WTC11 (cell line): Measurements from ENCODE around the gene DBN1. TPM values are rescaled to one million over a fixed set of nuclear protein-coding genes. Genes with fewer than 3 reads are reported as not detected.

Experiments
- ATAC-seq: fragments of 200-7000 bp; cut with Tn5 transposase; 2 replicates; pipeline ENCODE4 v1.10.0; 2021; ENCODE audit warnings: mild to moderate bottlenecking, moderate library complexity
- CTCF ChIA-PET: fragments of 300-600 bp; sonication (Branson Sonifier 250); formaldehyde crosslinking; loops from one replicate; lab custom pipeline; 2021; ENCODE audit warnings: antibody characterized with exemption; lab: Charles Lee
- POLR2A ChIA-PET: fragments of 350-600 bp; sonication (Branson Sonifier 250); formaldehyde crosslinking; loops from one replicate; lab custom pipeline; 2021; ENCODE audit warnings: antibody characterized with exemption; lab: Charles Lee
- DNase-seq: peaks from one replicate; pipeline ENCODE4 v3.0.0; 2021; ENCODE audit warnings: low spot score
- H3K27ac Mint-ChIP-seq: 2 replicates; pipeline ENCODE4 v1.8.0; 2021; ENCODE audit warnings: mixed read lengths
- H3K27me3 Mint-ChIP-seq: 2 replicates; pipeline ENCODE4 v1.8.0; 2021; ENCODE audit warnings: low read depth, mild to moderate bottlenecking, moderate library complexity, mixed read lengths
- H3K36me3 Mint-ChIP-seq: 2 replicates; pipeline ENCODE4 v1.8.0; 2021; ENCODE audit warnings: mixed read lengths
- H3K4me1 Mint-ChIP-seq: 2 replicates; pipeline ENCODE4 v1.8.0; 2022; ENCODE audit warnings: mixed read lengths
- H3K4me3 Mint-ChIP-seq: 2 replicates; pipeline ENCODE4 v1.8.0; 2021; ENCODE audit warnings: mild to moderate bottlenecking, moderate library complexity, mixed read lengths
- H3K9me3 Mint-ChIP-seq: 2 replicates; pipeline ENCODE4 v1.8.0; 2021; ENCODE audit warnings: mixed read lengths
- CBFB ChIP-seq: sonication (generic); formaldehyde crosslinking; IDR thresholded peaks from 2 replicates; pipeline ENCODE4 v1.8.1; 2022; ENCODE audit warnings: mild to moderate bottlenecking, low read depth, missing genetic modification reagents
- CREB1 ChIP-seq: sonication (generic); formaldehyde crosslinking; IDR thresholded peaks from 2 replicates; pipeline ENCODE4 v1.8.0; 2023; ENCODE audit warnings: mild to moderate bottlenecking, missing genetic modification reagents
- CREM ChIP-seq: sonication (generic); formaldehyde crosslinking; IDR thresholded peaks from 2 replicates; pipeline ENCODE4 v1.8.1; 2022; ENCODE audit warnings: mild to moderate bottlenecking, missing genetic modification reagents, moderate library complexity
- FOXJ3 ChIP-seq: sonication (generic); formaldehyde crosslinking; IDR thresholded peaks from 2 replicates; pipeline ENCODE4 v1.9.0; 2021; ENCODE audit warnings: missing genetic modification reagents, mild to moderate bottlenecking, borderline replicate concordance
- JUN ChIP-seq: sonication (generic); formaldehyde crosslinking; IDR thresholded peaks from 2 replicates; pipeline ENCODE4 v1.8.0; 2023; ENCODE audit warnings: mild to moderate bottlenecking, missing genetic modification reagents
- SP1 ChIP-seq: sonication (generic); formaldehyde crosslinking; conservative IDR thresholded peaks from 2 replicates; pipeline ENCODE4 v1.8.1; 2022; ENCODE audit warnings: missing genetic modification reagents
- ZNF219 ChIP-seq: sonication (generic); formaldehyde crosslinking; IDR thresholded peaks from 2 replicates; pipeline ENCODE4 v1.8.0; 2023; ENCODE audit warnings: missing genetic modification reagents, mild to moderate bottlenecking, borderline replicate concordance
- total RNA-seq: library from RNA; stranded (reverse); gene quantifications from 3 replicates; pipeline ENCODE4 v1.2.3, GENCODE V29; 2021
- TF ChIP-seq, protein P1 (sequence below): sonication (generic); formaldehyde crosslinking; IDR thresholded peaks from 2 replicates; pipeline ENCODE4 v1.8.1; 2022; ENCODE audit warnings: mild to moderate bottlenecking, moderate library complexity, missing genetic modification reagents
- TF ChIP-seq, protein P2 (sequence below): sonication (generic); formaldehyde crosslinking; IDR thresholded peaks from 2 replicates; pipeline ENCODE4 v1.8.1; 2022; ENCODE audit warnings: missing genetic modification reagents, borderline replicate concordance
- TF ChIP-seq, protein P3 (sequence below): sonication (generic); formaldehyde crosslinking; conservative IDR thresholded peaks from 2 replicates; pipeline ENCODE4 v1.8.1; 2023; ENCODE audit warnings: mild to moderate bottlenecking, low read depth, missing genetic modification reagents, moderate library complexity
- TF ChIP-seq, protein P4 (sequence below): sonication (generic); formaldehyde crosslinking; IDR thresholded peaks from 2 replicates; pipeline ENCODE4 v1.8.0; 2023; ENCODE audit warnings: missing genetic modification reagents, mild to moderate bottlenecking, borderline replicate concordance
- TF ChIP-seq, protein P5 (sequence below): fragments of 250-450 bp; sonication (Bioruptor Pico); IDR thresholded peaks from 2 replicates; pipeline ENCODE4 v1.9.0; 2021; ENCODE audit warnings: mild to moderate bottlenecking
- TF ChIP-seq, protein P6 (sequence below): fragments of 250-450 bp; sonication (Bioruptor Pico); IDR thresholded peaks from 2 replicates; pipeline ENCODE4 v1.9.0; 2021; ENCODE audit warnings: moderate library complexity, mild to moderate bottlenecking, inconsistent platforms, borderline replicate concordance

DBN1 gene
- total RNA-seq, 1 experiment from 2014 or later, result 288 TPM

DNA sequence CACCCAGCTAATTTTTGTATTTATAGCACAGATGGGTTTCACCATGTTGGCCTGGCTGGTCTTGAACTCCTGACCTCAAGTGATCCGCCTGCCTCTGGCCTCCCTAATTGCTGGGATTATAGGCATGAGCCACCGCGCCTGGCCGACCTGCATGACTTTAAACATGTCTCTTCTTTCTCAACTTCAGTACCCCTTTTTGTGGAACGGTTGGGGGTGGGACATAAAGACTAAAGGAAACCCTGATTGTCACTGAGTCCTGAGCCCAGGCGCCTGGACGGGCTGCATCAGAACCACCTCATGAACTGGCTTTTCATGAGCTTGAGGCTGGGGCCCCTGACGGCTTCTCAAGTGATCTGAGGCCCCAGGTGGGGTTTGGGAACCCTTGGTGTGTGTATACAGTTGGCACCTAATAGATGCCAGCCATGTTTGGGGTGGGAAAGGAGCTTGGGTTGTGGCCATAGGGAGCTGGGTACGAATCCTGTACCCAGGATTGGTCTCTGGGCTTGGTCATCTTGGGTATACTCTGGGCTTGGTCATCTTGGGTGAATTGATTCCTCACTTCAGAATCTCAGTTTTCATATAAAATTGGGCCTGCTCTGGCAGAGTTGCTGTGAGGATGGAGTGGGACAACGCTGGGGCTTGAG is 44.7 kb downstream of the DBN1 start:
- ChIA-PET CTCF (interaction anchor here (0.8 to 9.4 kb wide), 7 partner anchors 17 to 119 kb away, joined by 3 to 95 read pairs (median 8); partner anchors contain the start of gene PFN3), POLR2A (interaction anchor here (0.6 to 1.7 kb wide), 3 partner anchors 19 to 27 kb away, joined by 3 to 5 read pairs (median 3); no protein-coding TSS in a partner anchor)
- Mint-ChIP-seq H3K4me3 (no peak overlapping the region), H3K27me3 (peaks cover 5% of the 10 kb centered on the region), H3K27ac (no peak overlapping the region), H3K36me3 (peaks cover 3% of the 10 kb centered on the region), H3K9me3 (no peaks in the 10 kb centered on the region), H3K4me1 (peaks cover 18% of the 10 kb centered on the region)
- no peak for DNase-seq
- TF ChIP-seq, protein P1, sequence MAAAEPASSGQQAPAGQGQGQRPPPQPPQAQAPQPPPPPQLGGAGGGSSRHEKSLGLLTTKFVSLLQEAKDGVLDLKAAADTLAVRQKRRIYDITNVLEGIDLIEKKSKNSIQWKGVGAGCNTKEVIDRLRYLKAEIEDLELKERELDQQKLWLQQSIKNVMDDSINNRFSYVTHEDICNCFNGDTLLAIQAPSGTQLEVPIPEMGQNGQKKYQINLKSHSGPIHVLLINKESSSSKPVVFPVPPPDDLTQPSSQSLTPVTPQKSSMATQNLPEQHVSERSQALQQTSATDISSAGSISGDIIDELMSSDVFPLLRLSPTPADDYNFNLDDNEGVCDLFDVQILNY (CRISPR knock-in tag), result no peak
- no peak for TF ChIP-seq ZNF219 (CRISPR knock-in tag)
- no peak for TF ChIP-seq CREM (CRISPR knock-in tag)
- TF ChIP-seq, protein P2, sequence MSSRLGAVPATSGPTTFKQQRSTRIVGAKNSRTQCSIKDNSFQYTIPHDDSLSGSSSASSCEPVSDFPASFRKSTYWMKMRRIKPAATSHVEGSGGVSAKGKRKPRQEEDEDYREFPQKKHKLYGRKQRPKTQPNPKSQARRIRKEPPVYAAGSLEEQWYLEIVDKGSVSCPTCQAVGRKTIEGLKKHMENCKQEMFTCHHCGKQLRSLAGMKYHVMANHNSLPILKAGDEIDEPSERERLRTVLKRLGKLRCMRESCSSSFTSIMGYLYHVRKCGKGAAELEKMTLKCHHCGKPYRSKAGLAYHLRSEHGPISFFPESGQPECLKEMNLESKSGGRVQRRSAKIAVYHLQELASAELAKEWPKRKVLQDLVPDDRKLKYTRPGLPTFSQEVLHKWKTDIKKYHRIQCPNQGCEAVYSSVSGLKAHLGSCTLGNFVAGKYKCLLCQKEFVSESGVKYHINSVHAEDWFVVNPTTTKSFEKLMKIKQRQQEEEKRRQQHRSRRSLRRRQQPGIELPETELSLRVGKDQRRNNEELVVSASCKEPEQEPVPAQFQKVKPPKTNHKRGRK, result no peak
- TF ChIP-seq, protein P3, sequence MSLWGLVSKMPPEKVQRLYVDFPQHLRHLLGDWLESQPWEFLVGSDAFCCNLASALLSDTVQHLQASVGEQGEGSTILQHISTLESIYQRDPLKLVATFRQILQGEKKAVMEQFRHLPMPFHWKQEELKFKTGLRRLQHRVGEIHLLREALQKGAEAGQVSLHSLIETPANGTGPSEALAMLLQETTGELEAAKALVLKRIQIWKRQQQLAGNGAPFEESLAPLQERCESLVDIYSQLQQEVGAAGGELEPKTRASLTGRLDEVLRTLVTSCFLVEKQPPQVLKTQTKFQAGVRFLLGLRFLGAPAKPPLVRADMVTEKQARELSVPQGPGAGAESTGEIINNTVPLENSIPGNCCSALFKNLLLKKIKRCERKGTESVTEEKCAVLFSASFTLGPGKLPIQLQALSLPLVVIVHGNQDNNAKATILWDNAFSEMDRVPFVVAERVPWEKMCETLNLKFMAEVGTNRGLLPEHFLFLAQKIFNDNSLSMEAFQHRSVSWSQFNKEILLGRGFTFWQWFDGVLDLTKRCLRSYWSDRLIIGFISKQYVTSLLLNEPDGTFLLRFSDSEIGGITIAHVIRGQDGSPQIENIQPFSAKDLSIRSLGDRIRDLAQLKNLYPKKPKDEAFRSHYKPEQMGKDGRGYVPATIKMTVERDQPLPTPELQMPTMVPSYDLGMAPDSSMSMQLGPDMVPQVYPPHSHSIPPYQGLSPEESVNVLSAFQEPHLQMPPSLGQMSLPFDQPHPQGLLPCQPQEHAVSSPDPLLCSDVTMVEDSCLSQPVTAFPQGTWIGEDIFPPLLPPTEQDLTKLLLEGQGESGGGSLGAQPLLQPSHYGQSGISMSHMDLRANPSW (CRISPR knock-in tag), result no peak
- TF ChIP-seq SP1, result no peak
- TF ChIP-seq, protein P4, sequence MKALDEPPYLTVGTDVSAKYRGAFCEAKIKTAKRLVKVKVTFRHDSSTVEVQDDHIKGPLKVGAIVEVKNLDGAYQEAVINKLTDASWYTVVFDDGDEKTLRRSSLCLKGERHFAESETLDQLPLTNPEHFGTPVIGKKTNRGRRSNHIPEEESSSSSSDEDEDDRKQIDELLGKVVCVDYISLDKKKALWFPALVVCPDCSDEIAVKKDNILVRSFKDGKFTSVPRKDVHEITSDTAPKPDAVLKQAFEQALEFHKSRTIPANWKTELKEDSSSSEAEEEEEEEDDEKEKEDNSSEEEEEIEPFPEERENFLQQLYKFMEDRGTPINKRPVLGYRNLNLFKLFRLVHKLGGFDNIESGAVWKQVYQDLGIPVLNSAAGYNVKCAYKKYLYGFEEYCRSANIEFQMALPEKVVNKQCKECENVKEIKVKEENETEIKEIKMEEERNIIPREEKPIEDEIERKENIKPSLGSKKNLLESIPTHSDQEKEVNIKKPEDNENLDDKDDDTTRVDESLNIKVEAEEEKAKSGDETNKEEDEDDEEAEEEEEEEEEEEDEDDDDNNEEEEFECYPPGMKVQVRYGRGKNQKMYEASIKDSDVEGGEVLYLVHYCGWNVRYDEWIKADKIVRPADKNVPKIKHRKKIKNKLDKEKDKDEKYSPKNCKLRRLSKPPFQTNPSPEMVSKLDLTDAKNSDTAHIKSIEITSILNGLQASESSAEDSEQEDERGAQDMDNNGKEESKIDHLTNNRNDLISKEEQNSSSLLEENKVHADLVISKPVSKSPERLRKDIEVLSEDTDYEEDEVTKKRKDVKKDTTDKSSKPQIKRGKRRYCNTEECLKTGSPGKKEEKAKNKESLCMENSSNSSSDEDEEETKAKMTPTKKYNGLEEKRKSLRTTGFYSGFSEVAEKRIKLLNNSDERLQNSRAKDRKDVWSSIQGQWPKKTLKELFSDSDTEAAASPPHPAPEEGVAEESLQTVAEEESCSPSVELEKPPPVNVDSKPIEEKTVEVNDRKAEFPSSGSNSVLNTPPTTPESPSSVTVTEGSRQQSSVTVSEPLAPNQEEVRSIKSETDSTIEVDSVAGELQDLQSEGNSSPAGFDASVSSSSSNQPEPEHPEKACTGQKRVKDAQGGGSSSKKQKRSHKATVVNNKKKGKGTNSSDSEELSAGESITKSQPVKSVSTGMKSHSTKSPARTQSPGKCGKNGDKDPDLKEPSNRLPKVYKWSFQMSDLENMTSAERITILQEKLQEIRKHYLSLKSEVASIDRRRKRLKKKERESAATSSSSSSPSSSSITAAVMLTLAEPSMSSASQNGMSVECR (CRISPR knock-in tag), result no peak
- no peak for TF ChIP-seq FOXJ3 (CRISPR knock-in tag)
- no peak for TF ChIP-seq CBFB (CRISPR knock-in tag)
- TF ChIP-seq, protein P5, sequence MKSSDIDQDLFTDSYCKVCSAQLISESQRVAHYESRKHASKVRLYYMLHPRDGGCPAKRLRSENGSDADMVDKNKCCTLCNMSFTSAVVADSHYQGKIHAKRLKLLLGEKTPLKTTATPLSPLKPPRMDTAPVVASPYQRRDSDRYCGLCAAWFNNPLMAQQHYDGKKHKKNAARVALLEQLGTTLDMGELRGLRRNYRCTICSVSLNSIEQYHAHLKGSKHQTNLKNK (CRISPR knock-in tag), result no peak
- ATAC-seq, result no peak

DNA sequence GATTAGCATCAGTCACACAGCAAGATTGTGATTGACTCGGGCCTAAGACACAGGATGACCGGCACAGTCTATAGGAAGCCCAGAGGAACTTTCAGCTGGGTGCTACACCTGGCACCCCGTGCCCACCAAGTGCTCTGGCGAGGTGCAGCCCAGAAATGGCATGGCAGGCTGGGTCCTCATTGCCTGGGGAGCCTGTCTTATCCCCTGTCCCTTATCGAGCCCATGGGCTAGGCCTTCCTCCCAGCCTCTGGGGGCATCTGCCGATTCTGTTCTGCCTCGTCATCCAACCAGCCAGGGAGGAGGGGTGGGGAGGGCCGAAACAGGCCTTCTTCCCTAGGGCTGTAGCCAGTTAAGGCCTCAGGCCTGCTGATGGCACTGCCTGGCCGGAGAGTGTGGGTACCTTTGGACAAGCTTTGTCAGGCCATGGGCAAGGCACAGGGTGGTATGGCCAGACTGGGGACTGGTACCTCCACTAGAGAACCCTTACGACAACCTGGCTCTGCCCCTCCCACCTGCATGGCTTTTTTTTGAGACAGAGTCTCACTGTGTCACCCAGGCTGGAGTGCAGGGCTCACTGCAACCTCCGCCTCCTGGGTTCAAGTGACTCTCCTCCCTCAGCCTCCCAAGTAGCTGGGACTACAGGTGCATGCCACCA is 45.4 kb downstream of the DBN1 start:
- Mint-ChIP-seq H3K4me3 (peak overlapping the region; percentile 83), H3K9me3 (no peaks in the 10 kb centered on the region), H3K4me1 (peaks cover 18% of the 10 kb centered on the region), H3K27ac (no peak overlapping the region), H3K27me3 (peaks cover 5% of the 10 kb centered on the region), H3K36me3 (no peaks in the 10 kb centered on the region; the same call in 1 of the 2 replicates)
- CTCF ChIA-PET, result interaction anchor here (0.8 to 9.4 kb wide), 12 partner anchors 9 to 119 kb away, joined by 3 to 95 read pairs (median 12); partner anchors contain the start of gene PFN3
- ATAC-seq (no peak), DNase-seq (no peak)
- TF ChIP-seq CREB1 (CRISPR knock-in tag), result no peak
- no peak for TF ChIP-seq JUN (CRISPR knock-in tag)
- TF ChIP-seq, protein P6, sequence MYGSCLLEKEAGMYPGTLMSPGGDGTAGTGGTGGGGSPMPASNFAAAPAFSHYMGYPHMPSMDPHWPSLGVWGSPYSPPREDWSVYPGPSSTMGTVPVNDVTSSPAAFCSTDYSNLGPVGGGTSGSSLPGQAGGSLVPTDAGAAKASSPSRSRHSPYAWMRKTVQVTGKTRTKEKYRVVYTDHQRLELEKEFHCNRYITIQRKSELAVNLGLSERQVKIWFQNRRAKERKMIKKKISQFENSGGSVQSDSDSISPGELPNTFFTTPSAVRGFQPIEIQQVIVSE (CRISPR knock-in tag), result no peak
- POLR2A ChIA-PET, result interaction anchor here (1.2 to 2.2 kb wide), 5 partner anchors 18 to 38 kb away, joined by 3 to 19 read pairs (median 5); partner anchors contain the start of gene PRR7
